ENCODE data around the gene RBP3. TPM values are rescaled to one million over a fixed set of nuclear protein-coding genes. Genes with fewer than 3 reads are reported as not detected.

Gene RBP3
- total RNA-seq, 1 experiment from 2014 or later = not detected

GRCh38 chr10:47315421-47315820 is 32.7 kb upstream of the RBP3 start:
- in situ Hi-C loops (cut with HindIII; ENCODE audit: low pct_unique_long_range_greater_than_20kb, low sequenced_read_pairs) = no loop called here
- DNase-seq (ENCODE audit: low read depth) = no peak

- in situ Hi-C loops (cut with HindIII; ENCODE audit: low pct_unique_long_range_greater_than_20kb, low sequenced_read_pairs) = no loop called here
- DNase-seq (ENCODE audit: low read depth) = no peak
Observed at GRCh38 chr10:47316131-47316530, 32.0 kb upstream of the RBP3 start.

- DNase-seq (ENCODE audit: low read depth) = no peak
- in situ Hi-C loops (cut with HindIII; ENCODE audit: low pct_unique_long_range_greater_than_20kb, low sequenced_read_pairs) = no loop called here
Observed at GRCh38 chr10:47317251-47317650, 30.9 kb upstream of the RBP3 start.

GRCh38 chr10:47318706-47319105 is 29.5 kb upstream of the RBP3 start:
- DNase-seq (ENCODE audit: low read depth) = peak; percentile 45
- in situ Hi-C loops (cut with HindIII; ENCODE audit: low pct_unique_long_range_greater_than_20kb, low sequenced_read_pairs) = no loop called here

- in situ Hi-C loops (cut with HindIII; ENCODE audit: low pct_unique_long_range_greater_than_20kb, low sequenced_read_pairs) = no loop called here
- no peak for DNase-seq (ENCODE audit: low read depth)
Observed at GRCh38 chr10:47319784-47320183, 28.4 kb upstream of the RBP3 start.

- no peak for DNase-seq (ENCODE audit: low read depth)
- in situ Hi-C loops (cut with HindIII; ENCODE audit: low pct_unique_long_range_greater_than_20kb, low sequenced_read_pairs) = no loop called here
Observed at GRCh38 chr10:47320812-47321211, 27.4 kb upstream of the RBP3 start.

- in situ Hi-C loops (cut with HindIII; ENCODE audit: low pct_unique_long_range_greater_than_20kb, low sequenced_read_pairs) = no loop called here
- DNase-seq (ENCODE audit: low read depth) = no peak
Observed at GRCh38 chr10:47321521-47322195, 26.5 kb upstream of the RBP3 start.

- in situ Hi-C loops (cut with HindIII; ENCODE audit: low pct_unique_long_range_greater_than_20kb, low sequenced_read_pairs) = no loop called here
- DNase-seq (ENCODE audit: low read depth) = no peak
Observed at GRCh38 chr10:47322300-47323061, 25.7 kb upstream of the RBP3 start, which contains the start of gene GDF2. Gene GDF2 (plus strand): TSS chr10:47322454. CDS start chr10:47322669, 215 bp downstream.

- in situ Hi-C loops (cut with HindIII; ENCODE audit: low pct_unique_long_range_greater_than_20kb, low sequenced_read_pairs) = no loop called here
Observed at GRCh38 chr10:47323087-47323486, 25.1 kb upstream of the RBP3 start.

GRCh38 chr10:47323636-47324296 is 24.4 kb upstream of the RBP3 start:
- DNase-seq (ENCODE audit: low read depth) = no peak
- in situ Hi-C loops (cut with HindIII; ENCODE audit: low pct_unique_long_range_greater_than_20kb, low sequenced_read_pairs) = no loop called here

More at GRCh38 chr10:47323087-47323486, 25.1 kb upstream of the RBP3 start:
- no peak for DNase-seq (ENCODE audit: low read depth)

- in situ Hi-C loops (cut with HindIII; ENCODE audit: low pct_unique_long_range_greater_than_20kb, low sequenced_read_pairs) = no loop called here
- no peak for DNase-seq (ENCODE audit: low read depth)
Observed at GRCh38 chr10:47325303-47326291, 22.6 kb upstream of the RBP3 start.

- in situ Hi-C loops (cut with HindIII; ENCODE audit: low pct_unique_long_range_greater_than_20kb, low sequenced_read_pairs) = no loop called here
Observed at GRCh38 chr10:47326306-47326926, 21.7 kb upstream of the RBP3 start.

GRCh38 chr10:47326927-47327330 is 21.2 kb upstream of the RBP3 start:
- in situ Hi-C loops (cut with HindIII; ENCODE audit: low pct_unique_long_range_greater_than_20kb, low sequenced_read_pairs) = no loop called here
- no peak for DNase-seq (ENCODE audit: low read depth)

More at GRCh38 chr10:47326306-47326926, 21.7 kb upstream of the RBP3 start:
- DNase-seq (ENCODE audit: low read depth) = no peak

- DNase-seq (ENCODE audit: low read depth) = no peak
- in situ Hi-C loops (cut with HindIII; ENCODE audit: low pct_unique_long_range_greater_than_20kb, low sequenced_read_pairs) = no loop called here
Observed at GRCh38 chr10:47329855-47330254, 18.3 kb upstream of the RBP3 start.

GRCh38 chr10:47330366-47330765 is 17.8 kb upstream of the RBP3 start:
- in situ Hi-C loops (cut with HindIII; ENCODE audit: low pct_unique_long_range_greater_than_20kb, low sequenced_read_pairs) = no loop called here
- no peak for DNase-seq (ENCODE audit: low read depth)

- in situ Hi-C loops (cut with HindIII; ENCODE audit: low pct_unique_long_range_greater_than_20kb, low sequenced_read_pairs) = no loop called here
Observed at GRCh38 chr10:47330804-47331203, 17.4 kb upstream of the RBP3 start.

GRCh38 chr10:47331491-47331890 is 16.7 kb upstream of the RBP3 start:
- no peak for DNase-seq (ENCODE audit: low read depth)
- in situ Hi-C loops (cut with HindIII; ENCODE audit: low pct_unique_long_range_greater_than_20kb, low sequenced_read_pairs) = no loop called here

More at GRCh38 chr10:47330804-47331203, 17.4 kb upstream of the RBP3 start:
- no peak for DNase-seq (ENCODE audit: low read depth)

GRCh38 chr10:47331954-47332353 is 16.2 kb upstream of the RBP3 start:
- DNase-seq (ENCODE audit: low read depth) = no peak
- in situ Hi-C loops (cut with HindIII; ENCODE audit: low pct_unique_long_range_greater_than_20kb, low sequenced_read_pairs) = no loop called here
